Tibial nerve (tissue), 4 donors: ENCODE data around the gene PDILT.

Experiments
- CTCF ChIP-seq, 5 experiments: fragments of 200-600 bp in 3 of 5; fragments of 450-650 bp in 2 of 5; sonication (generic) in 3 of 5; IDR thresholded peaks; one replicate each; pipeline ENCODE4 v1.5.1; 2016 to 2019; ENCODE audit warnings: antibody characterized with exemption in 5 of 5, mild to moderate bottlenecking in 3 of 5, moderate library complexity in 2 of 5
- EP300 ChIP-seq, 2 donors: sonication (generic); formaldehyde crosslinking; IDR thresholded peaks; one replicate each; pipeline ENCODE4 v1.6.1; 2017; ENCODE audit warnings: antibody characterized with exemption in 2 of 2, mild to moderate bottlenecking in 1 of 2
- POLR2A ChIP-seq, 2 donors: fragments of 450-650 bp; IDR thresholded peaks; one replicate each; pipeline ENCODE4 v1.6.1; 2017; ENCODE audit warnings: antibody characterized with exemption in 2 of 2, mild to moderate bottlenecking in 2 of 2, moderate library complexity in 2 of 2

- TF ChIP-seq CTCF (IDR thresholded peaks at IDR 0.05) (no peak), POLR2A (IDR thresholded peaks at IDR 0.05) (no peak), EP300 (IDR thresholded peaks at IDR 0.05) (no peak)
These were observed 11.0 kb upstream of the PDILT start for GRCh38 chr16:20415541-20415940.
